ENCODE measurements around the gene INAFM1. TPM values are rescaled to one million over a fixed set of nuclear protein-coding genes. Genes with fewer than 3 reads are reported as not detected.
"Not testable (repeated sequence)": the region's sequence is repeated elsewhere in the genome, so short reads cannot be mapped to it uniquely, and the experiment has no call there.

INAFM1 gene
- polyA plus RNA-seq, 2 donors: 5.6 to 7.4 TPM

DNA sequence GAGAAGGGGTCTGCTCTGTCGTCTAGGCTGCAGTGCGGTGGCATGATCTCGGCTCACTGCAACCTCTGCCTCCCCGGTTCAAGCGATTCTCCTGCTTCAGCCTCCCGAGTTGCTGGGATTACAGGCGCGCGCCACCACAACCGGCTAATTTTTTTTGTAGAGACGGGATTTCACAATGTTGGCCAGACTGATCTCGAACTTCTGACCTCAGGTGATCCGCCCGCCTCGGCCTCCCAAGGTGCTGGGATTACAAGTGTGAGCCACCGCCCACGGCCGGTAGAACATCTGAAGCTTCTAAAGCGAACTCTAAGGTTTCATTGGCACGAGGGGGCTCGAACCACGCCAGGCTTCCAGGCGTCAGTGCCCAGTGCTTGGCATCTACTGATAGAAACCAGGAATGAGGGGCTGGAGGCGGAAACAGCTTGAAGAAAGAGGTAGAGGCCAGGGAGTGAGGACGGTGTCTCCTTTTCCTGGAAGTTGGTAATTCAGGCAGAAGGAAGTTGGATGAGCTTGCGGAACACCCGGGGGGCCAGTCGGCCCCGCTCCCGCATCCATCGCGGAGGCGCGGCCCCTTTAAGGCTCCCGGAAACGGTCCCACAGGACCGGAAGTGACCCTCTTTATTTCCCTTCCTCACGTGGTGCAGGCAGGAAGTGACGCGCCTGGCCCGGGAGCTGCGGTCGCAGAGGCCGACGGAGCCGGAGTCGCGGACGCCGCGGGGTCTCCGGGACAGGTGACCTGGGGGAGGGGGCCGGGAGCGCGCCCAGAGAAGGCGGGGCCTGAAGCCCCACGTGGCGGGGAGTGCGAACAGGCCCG is 18.6 kb upstream of the INAFM1 start, which contains the start of gene CCDC9:
Gene CCDC9 (plus strand): TSS at position 647 of the 814 bp plus-strand sequence. CDS start 1,876 bp downstream, outside the sequence.
- Histone ChIP-seq H3K9me3 (ENCODE audit: control insufficient read depth in 2 of 2, insufficient read depth in 1 of 2, low read depth in 1 of 2, low read length in 1 of 2) (no peaks in the 10 kb centered on the region), H3K27me3 (ENCODE audit: control insufficient read depth in 1 of 2, insufficient read depth in 2 of 2, low read length in 2 of 2) (no peaks in the 10 kb centered on the region), H3K4me1 (ENCODE audit: control insufficient read depth in 2 of 2, insufficient read depth in 2 of 2, low read length in 1 of 2) (peaks cover 0 to 16% of the 10 kb centered on the region in 2 donors), H3K27ac (ENCODE audit: low read depth in 2 of 2, low read length in 1 of 2) (peak within 1 kb of the TSS; percentile 93 to 98), H3K36me3 (ENCODE audit: control insufficient read depth in 2 of 2, insufficient read depth in 2 of 2, low read length in 1 of 2) (peaks cover 11 to 25% of the 10 kb centered on the region in 2 donors), H3K4me3 (ENCODE audit: low read depth in 1 of 2, low read length in 2 of 2) (peak within 1 kb of the TSS; percentile 55 to 61)
- 13 to 15% methylated on average over 60 of the region's 60 CpGs for WGBS, 2 donors

DNA sequence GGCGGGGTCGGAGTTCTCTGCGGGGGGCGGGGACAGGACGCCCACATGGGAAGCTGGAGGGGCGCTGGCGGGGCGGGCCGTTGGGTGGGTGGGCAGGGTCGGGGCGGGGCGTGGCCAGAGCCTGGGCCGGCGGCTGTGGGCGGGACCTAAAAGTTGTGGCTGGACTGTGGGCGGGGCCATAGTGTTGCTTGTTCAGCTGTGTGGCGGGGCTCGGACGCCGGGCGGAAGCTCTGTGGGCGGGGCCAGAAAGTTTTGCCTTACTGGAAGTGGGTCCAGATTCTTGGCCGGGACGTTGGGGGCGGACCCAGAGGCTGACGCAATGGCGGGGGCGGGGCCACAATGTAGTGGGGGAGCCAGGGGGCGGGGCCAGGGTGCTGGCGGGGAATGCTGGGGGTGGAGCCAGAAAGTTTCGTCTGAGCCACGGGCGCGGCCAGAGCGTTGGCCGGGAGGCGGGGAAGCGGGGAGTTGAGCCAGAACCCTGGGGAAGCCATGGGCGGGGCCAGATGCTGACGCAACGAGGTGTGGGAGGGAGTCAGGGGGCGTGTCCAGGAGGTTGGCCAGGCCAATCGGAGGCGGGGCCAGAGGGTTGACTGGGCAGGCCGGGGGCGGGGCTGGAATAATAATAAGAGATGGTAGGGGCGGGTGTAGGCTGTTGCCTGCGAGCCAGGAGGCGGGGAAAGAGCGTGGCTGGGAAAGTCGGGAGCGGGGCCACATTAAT is 17.8 kb upstream of the INAFM1 start:
- Histone ChIP-seq H3K4me1 (ENCODE audit: control insufficient read depth in 2 of 2, insufficient read depth in 2 of 2, low read length in 1 of 2) (peaks cover 0 to 16% of the 10 kb centered on the region in 2 donors), H3K4me3 (ENCODE audit: low read depth in 1 of 2, low read length in 2 of 2) (peak overlapping the region; percentile 55 to 61), H3K27me3 (ENCODE audit: control insufficient read depth in 1 of 2, insufficient read depth in 2 of 2, low read length in 2 of 2) (no peaks in the 10 kb centered on the region), H3K27ac (ENCODE audit: low read depth in 2 of 2, low read length in 1 of 2) (peak overlapping the region; percentile 93 to 98), H3K36me3 (ENCODE audit: control insufficient read depth in 2 of 2, insufficient read depth in 2 of 2, low read length in 1 of 2) (peaks cover 11 to 28% of the 10 kb centered on the region in 2 donors), H3K9me3 (ENCODE audit: control insufficient read depth in 2 of 2, insufficient read depth in 1 of 2, low read depth in 1 of 2, low read length in 1 of 2) (no peaks in the 10 kb centered on the region)
- 1% methylated on average over 44 to 52 of the region's 52 CpGs for WGBS, 2 donors

DNA sequence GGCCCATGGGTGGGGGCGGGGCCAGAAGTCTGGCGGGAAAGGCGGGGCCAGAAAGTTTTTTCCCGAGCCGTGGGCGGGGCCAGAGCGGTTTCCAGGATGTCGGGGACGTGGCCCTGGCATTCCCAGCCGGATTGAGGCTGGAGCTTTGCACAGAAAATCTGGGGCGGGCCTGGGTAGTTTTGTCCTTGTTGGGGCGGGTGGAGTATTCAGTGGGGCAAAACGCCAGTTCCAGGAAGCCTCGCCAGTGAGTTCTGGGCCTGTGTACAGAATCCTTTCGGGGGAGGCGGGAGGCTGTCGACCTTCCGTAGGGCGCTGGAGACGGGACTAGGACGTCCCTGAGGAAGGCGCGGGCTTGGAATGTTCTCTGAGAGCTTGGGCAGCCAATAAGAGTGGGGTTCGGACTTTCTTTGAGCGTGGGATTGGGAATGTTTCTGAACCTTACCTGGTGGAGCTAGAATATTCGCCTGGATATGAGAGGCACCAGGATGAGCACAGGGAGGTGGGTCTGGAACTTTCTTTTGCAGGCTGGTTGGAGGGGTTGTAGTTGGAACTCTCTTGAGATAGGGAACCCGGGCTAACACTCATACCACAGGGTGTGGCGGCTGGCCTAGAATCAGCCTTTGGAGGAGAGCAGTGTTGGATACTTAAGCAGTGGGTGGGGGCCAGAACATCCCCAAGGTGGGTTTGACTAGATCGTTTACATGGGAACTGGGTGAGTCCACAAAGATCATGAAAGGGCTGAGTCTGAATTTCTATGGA is 17.1 kb upstream of the INAFM1 start:
- Histone ChIP-seq H3K4me1 (ENCODE audit: control insufficient read depth in 2 of 2, insufficient read depth in 2 of 2, low read length in 1 of 2) (peaks cover 0 to 16% of the 10 kb centered on the region in 2 donors), H3K27ac (ENCODE audit: low read depth in 2 of 2, low read length in 1 of 2) (peak overlapping the region; percentile 93 to 98), H3K36me3 (ENCODE audit: control insufficient read depth in 2 of 2, insufficient read depth in 2 of 2, low read length in 1 of 2) (peaks cover 11 to 30% of the 10 kb centered on the region in 2 donors), H3K27me3 (ENCODE audit: control insufficient read depth in 1 of 2, insufficient read depth in 2 of 2, low read length in 2 of 2) (no peaks in the 10 kb centered on the region), H3K9me3 (ENCODE audit: control insufficient read depth in 2 of 2, insufficient read depth in 1 of 2, low read depth in 1 of 2, low read length in 1 of 2) (no peaks in the 10 kb centered on the region), H3K4me3 (ENCODE audit: low read depth in 1 of 2, low read length in 2 of 2) (peak overlapping the region; percentile 31 to 51)
- 4 to 6% methylated on average over 29 of the region's 29 CpGs for WGBS, 2 donors

DNA sequence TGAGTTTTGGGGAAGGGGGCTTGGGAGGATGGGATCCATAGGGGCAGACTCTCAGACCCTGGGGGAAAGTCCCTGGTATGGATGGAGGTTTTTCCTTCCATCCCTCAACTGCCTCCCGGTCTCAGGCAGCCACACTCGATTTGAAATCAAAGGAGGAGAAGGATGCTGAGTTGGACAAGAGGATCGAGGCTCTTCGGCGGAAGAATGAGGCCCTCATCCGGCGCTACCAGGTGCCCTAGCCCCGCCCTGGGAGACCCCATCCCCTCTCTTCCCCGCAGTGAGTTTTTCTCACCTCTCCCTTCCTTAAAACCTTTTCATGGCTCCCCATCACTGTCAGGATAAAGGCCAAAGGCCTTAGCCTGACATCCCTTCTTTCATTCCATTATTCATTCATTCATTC is 16.3 kb upstream of the INAFM1 start:
- Histone ChIP-seq H3K27ac (ENCODE audit: low read depth in 2 of 2, low read length in 1 of 2) (peak overlapping the region in 1 of 2 donors; percentile 93), H3K9me3 (ENCODE audit: control insufficient read depth in 2 of 2, insufficient read depth in 1 of 2, low read depth in 1 of 2, low read length in 1 of 2) (no peaks in the 10 kb centered on the region), H3K4me1 (ENCODE audit: control insufficient read depth in 2 of 2, insufficient read depth in 2 of 2, low read length in 1 of 2) (peaks cover 0 to 16% of the 10 kb centered on the region in 2 donors), H3K4me3 (ENCODE audit: low read depth in 1 of 2, low read length in 2 of 2) (no peak overlapping the region), H3K27me3 (ENCODE audit: control insufficient read depth in 1 of 2, insufficient read depth in 2 of 2, low read length in 2 of 2) (no peaks in the 10 kb centered on the region), H3K36me3 (ENCODE audit: control insufficient read depth in 2 of 2, insufficient read depth in 2 of 2, low read length in 1 of 2) (peaks cover 11 to 33% of the 10 kb centered on the region in 2 donors)
- WGBS, 2 donors: 91 to 93% methylated on average over 9 of the region's 9 CpGs

DNA sequence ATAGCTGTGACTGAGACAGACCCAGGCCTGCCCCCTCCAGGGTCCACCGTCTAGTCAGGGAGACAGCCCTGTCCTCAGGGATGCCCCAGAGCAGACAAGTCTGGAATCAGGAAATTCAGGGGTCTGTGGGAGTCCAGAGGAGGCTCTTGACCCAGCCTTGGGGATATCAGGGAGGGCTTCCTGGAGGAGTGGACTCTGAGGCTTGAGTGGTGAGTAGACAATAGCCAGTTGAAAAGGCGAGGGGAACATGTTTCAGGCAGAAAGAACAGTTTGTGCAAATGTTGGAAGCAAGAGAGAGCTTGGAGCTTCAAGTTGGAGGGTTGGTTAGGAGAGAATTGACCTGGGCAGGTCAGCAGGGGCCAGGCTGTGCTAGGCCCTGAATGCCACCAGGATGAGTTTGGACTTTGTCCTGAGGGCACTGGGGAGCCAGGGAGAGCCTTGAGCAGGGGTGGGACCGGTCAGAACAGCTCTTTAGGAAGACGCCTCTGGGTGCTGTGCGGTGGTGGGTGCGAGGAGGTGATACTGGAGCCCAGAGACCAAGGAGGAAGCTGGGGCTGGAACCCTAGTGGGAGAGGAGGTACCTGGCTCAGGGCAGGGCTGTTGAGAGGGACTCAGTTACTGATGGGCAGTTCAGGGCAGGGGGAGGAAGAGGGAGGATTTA is 15.7 kb upstream of the INAFM1 start:
- H3K27ac ChIP-seq (ENCODE audit: low read depth in 2 of 2, low read length in 1 of 2): no peak overlapping the region

DNA sequence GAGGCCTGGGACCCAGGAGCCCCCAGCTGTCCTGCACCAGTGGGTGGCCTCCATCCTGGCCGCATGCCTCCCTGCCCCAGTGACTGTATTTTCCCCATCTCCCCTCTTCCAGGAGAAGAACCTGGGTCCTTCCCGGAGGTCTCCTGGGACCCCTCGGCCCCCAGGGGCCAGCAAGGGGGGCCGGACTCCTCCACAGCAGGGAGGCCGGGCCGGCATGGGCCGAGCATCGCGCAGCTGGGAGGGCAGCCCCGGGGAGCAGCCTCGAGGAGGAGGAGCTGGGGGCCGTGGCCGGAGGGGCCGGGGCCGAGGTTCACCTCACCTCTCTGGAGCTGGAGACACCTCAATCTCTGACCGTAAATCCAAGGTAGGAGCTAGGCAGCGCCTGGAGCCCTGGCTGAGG is 14.2 kb upstream of the INAFM1 start:
- peaks cover 11 to 46% of the 10 kb centered on the region in 2 donors for H3K36me3 ChIP-seq (ENCODE audit: control insufficient read depth in 2 of 2, insufficient read depth in 2 of 2, low read length in 1 of 2)
- peaks cover 0 to 14% of the 10 kb centered on the region in 2 donors for H3K4me1 ChIP-seq (ENCODE audit: control insufficient read depth in 2 of 2, insufficient read depth in 2 of 2, low read length in 1 of 2)
- H3K27ac ChIP-seq (ENCODE audit: low read depth in 2 of 2, low read length in 1 of 2): no peak overlapping the region
- no peak overlapping the region for H3K4me3 ChIP-seq (ENCODE audit: low read depth in 1 of 2, low read length in 2 of 2)
- 81 to 92% methylated on average over 17 of the region's 17 CpGs for WGBS, 2 donors
- no peaks in the 10 kb centered on the region for H3K27me3 ChIP-seq (ENCODE audit: control insufficient read depth in 1 of 2, insufficient read depth in 2 of 2, low read length in 2 of 2)
- no peaks in the 10 kb centered on the region for H3K9me3 ChIP-seq (ENCODE audit: control insufficient read depth in 2 of 2, insufficient read depth in 1 of 2, low read depth in 1 of 2, low read length in 1 of 2)

More for the DNA sequence above, 15.7 kb upstream of the INAFM1 start:
- Histone ChIP-seq H3K4me1 (ENCODE audit: control insufficient read depth in 2 of 2, insufficient read depth in 2 of 2, low read length in 1 of 2) (peaks cover 0 to 15% of the 10 kb centered on the region in 2 donors), H3K36me3 (ENCODE audit: control insufficient read depth in 2 of 2, insufficient read depth in 2 of 2, low read length in 1 of 2) (peaks cover 11 to 33% of the 10 kb centered on the region in 2 donors), H3K4me3 (ENCODE audit: low read depth in 1 of 2, low read length in 2 of 2) (no peak overlapping the region), H3K9me3 (ENCODE audit: control insufficient read depth in 2 of 2, insufficient read depth in 1 of 2, low read depth in 1 of 2, low read length in 1 of 2) (no peaks in the 10 kb centered on the region), H3K27me3 (ENCODE audit: control insufficient read depth in 1 of 2, insufficient read depth in 2 of 2, low read length in 2 of 2) (no peaks in the 10 kb centered on the region)
- 93 to 94% methylated on average over 6 of the region's 6 CpGs for WGBS, 2 donors

DNA sequence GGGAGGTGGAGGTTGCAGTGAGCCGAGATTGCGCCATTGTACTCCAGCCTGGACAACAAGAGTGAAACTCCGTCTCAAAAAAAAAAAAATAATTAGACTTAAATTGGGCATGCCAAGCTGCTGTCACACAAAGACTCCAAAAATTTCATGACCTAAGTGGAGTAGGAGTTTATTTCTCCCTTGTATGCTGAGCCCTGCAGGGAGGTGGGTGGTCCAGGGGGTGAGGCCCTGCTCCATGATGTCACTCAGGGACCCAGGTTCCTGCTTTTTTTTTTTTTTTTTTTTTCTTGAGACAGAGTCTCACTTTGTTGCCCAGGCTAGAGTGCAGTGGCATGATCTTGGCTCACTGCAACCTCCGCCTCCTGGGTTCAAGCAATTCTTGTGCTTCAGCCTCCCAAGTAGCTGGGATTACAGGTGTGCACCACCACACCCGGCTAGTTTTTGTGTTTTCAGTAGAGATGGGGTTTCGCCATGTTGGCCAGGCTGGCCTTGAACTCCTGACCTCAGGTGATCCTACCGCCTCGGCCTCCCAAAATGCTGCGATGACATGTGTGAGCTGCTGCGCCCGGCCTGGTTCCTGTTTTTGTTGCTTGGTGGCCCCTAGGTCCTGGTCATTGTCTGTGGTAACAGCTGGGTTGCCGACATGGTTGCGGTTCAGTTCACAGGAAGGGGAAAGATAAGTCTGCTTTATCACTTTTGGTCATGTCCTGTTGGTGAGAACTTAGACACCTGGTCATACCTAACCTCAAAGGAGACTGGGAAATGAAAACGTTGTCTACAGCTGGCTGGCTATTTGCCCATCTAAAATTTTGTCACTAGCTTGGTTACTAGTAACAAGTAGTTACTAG is 12.5 kb upstream of the INAFM1 start:
- peaks cover 15 to 54% of the 10 kb centered on the region in 2 donors for H3K36me3 ChIP-seq (ENCODE audit: control insufficient read depth in 2 of 2, insufficient read depth in 2 of 2, low read length in 1 of 2)
- H3K4me3 ChIP-seq (ENCODE audit: low read depth in 1 of 2, low read length in 2 of 2); H3K9me3 ChIP-seq (ENCODE audit: control insufficient read depth in 2 of 2, insufficient read depth in 1 of 2, low read depth in 1 of 2, low read length in 1 of 2); H3K27ac ChIP-seq (ENCODE audit: low read depth in 2 of 2, low read length in 1 of 2); H3K27me3 ChIP-seq (ENCODE audit: control insufficient read depth in 1 of 2, insufficient read depth in 2 of 2, low read length in 2 of 2): not testable (repeated sequence)
- peaks cover 0 to 14% of the 10 kb centered on the region in 2 donors for H3K4me1 ChIP-seq (ENCODE audit: control insufficient read depth in 2 of 2, insufficient read depth in 2 of 2, low read length in 1 of 2)
- WGBS, 2 donors: 81 to 88% methylated on average over 14 of the region's 14 CpGs

DNA sequence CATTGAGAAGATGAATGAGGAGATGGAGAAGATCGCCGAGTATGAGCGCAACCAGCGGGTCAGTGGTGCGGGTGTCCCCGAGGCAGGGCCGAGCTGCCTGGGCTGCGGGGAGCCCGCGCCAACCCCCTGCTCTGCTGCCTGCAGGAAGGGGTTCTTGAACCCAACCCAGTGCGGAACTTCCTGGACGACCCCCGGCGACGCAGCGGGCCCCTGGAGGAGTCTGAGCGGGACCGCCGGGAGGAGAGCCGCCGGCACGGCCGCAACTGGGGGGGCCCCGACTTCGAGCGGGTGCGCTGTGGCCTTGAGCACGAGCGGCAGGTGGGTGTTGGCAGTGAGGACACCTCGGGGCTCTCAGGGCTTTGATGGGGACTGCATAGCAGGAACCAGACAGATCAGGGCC is 10.1 kb upstream of the INAFM1 start:
- H3K36me3 ChIP-seq (ENCODE audit: control insufficient read depth in 2 of 2, insufficient read depth in 2 of 2, low read length in 1 of 2): peaks cover 16 to 48% of the 10 kb centered on the region in 2 donors
- no peak overlapping the region for H3K27ac ChIP-seq (ENCODE audit: low read depth in 2 of 2, low read length in 1 of 2)
- no peaks in the 10 kb centered on the region for H3K9me3 ChIP-seq (ENCODE audit: control insufficient read depth in 2 of 2, insufficient read depth in 1 of 2, low read depth in 1 of 2, low read length in 1 of 2)
- WGBS, 2 donors: 93 to 94% methylated on average over 30 of the region's 30 CpGs
- peaks cover 0 to 3% of the 10 kb centered on the region in 2 donors for H3K4me1 ChIP-seq (ENCODE audit: control insufficient read depth in 2 of 2, insufficient read depth in 2 of 2, low read length in 1 of 2)
- H3K27me3 ChIP-seq (ENCODE audit: control insufficient read depth in 1 of 2, insufficient read depth in 2 of 2, low read length in 2 of 2): no peaks in the 10 kb centered on the region
- H3K4me3 ChIP-seq (ENCODE audit: low read depth in 1 of 2, low read length in 2 of 2): no peak overlapping the region
